ENCODE data around the gene C15orf40. TPM values are rescaled to one million over a fixed set of nuclear protein-coding genes. Genes with fewer than 3 reads are reported as not detected.
A peak's percentile ranks its signal among the peaks of the same experiment; 100 is the strongest.

C15orf40 gene
- total and polyA plus RNA-seq, 2 of the 13 experiments (the other 11 are each of a cell fraction or from before 2014, with no cell fraction given): 24.0 to 26.3 TPM

- Histone ChIP-seq H3K79me2 (ENCODE audit: insufficient read depth, low read length) (no peaks in the 10 kb centered on the region), H3K27ac (ENCODE audit: extremely low read length, insufficient read depth, low read length) (no peak within 1 kb of the TSS), H3K4me1 (ENCODE audit: insufficient read depth, low read length) (peaks cover 22% of the 10 kb centered on the region), H3K4me2 (ENCODE audit: low read depth, low read length) (peak within 1 kb of the TSS; percentile 80), H3K27me3 (ENCODE audit: control insufficient read depth in 1 of 2, insufficient read depth in 2 of 2, low read length in 2 of 2) (peaks cover 4 to 5% of the 10 kb centered on the region in 2 experiments; a peak in 4 of 5 replicates), H3K36me3 (replicated peaks in 1 of 2; ENCODE audit: control insufficient read depth in 1 of 2, insufficient read depth in 2 of 2, low read length in 2 of 2) (no peaks in the 10 kb centered on the region), H4K20me1 (ENCODE audit: insufficient read depth, low read length) (no peaks in the 10 kb centered on the region), H3K4me3 (replicated peaks in 1 of 3; ENCODE audit: insufficient read depth in 1 of 3, low read depth in 2 of 3, low read length in 3 of 3) (peak within 1 kb of the TSS; percentile 70 to 83 (median 78)), H3K9ac (ENCODE audit: insufficient read depth, low read depth, low read length) (peak within 1 kb of the TSS; percentile 59; the same call in 1 of the 2 replicates), H2AFZ (ENCODE audit: low read length) (no peak within 1 kb of the TSS), H3K9me3 (ENCODE audit: low read length) (no peaks in the 10 kb centered on the region)
- in situ Hi-C loops (cut with HindIII; ENCODE audit: extremely low pct_ligation_motif_present, low pct_unique_long_range_greater_than_20kb) (no loop called here), intact Hi-C loops (cut with micrococcal nuclease; ENCODE audit: unreplicated experiment) (loop anchor here (5.0 kb wide), 1 partner anchor 35 kb away; no protein-coding TSS in a partner anchor)
- no peak for FAIRE-seq
- CTCF ChIA-PET (ENCODE audit: low intra/inter-chr PET ratio, low total read pairs): no interaction called here
- peak; percentile 78 for ATAC-seq
- 2% methylated on average over 8 of the region's 119 CpGs for WGBS (ENCODE audit: low lambda C conversion rate)
- BruUV-seq (replicated peaks): no TSS peak
- peak; percentile 10 for DNase-seq (ENCODE audit: low spot score)
- POLR2A ChIA-PET: no interaction called here
- TF ChIP-seq PATZ1 (CRISPR knock-in tag; IDR thresholded peaks at IDR 0.05): peak; percentile 90
- TF ChIP-seq YEATS4 (CRISPR knock-in tag; IDR thresholded peaks at IDR 0.05; ENCODE audit: borderline replicate concordance): 0 out of 2 replicates have a peak, but pooled peaks have one; percentile 41
- TF ChIP-seq ZNF331 (CRISPR knock-in tag; IDR thresholded peaks at IDR 0.05): no peak
- TF ChIP-seq EP300 (IDR thresholded peaks at IDR 0.05; ENCODE audit: low read depth in 2 of 2, low read length in 2 of 2): no peak
- no peak for TF ChIP-seq EP300 (CRISPR knock-in tag; IDR thresholded peaks at IDR 0.05; ENCODE audit: borderline replicate concordance)
- TF ChIP-seq ZNF777 (CRISPR knock-in tag; IDR thresholded peaks at IDR 0.05): peak; percentile 73; the same call in 1 of the 2 replicates
- TF ChIP-seq ZNF678 (CRISPR knock-in tag; IDR thresholded peaks at IDR 0.05): 0 out of 2 replicates have a peak, but pooled peaks have one; percentile 27
- TF ChIP-seq TCF7 (IDR thresholded peaks at IDR 0.05; ENCODE audit: low read depth): no peak
- no peak for TF ChIP-seq FOXJ3 (CRISPR knock-in tag; IDR thresholded peaks at IDR 0.05; ENCODE audit: borderline replicate concordance)
- no peak for TF ChIP-seq HMG20B (CRISPR knock-in tag; conservative IDR thresholded peaks at IDR 0.05)
- TF ChIP-seq ZFP41 (CRISPR knock-in tag; IDR thresholded peaks at IDR 0.05; ENCODE audit: borderline replicate concordance): no peak
- TF ChIP-seq GABPB1 (CRISPR knock-in tag; IDR thresholded peaks at IDR 0.05): peak; percentile 28; the same call in 1 of the 2 replicates
- TF ChIP-seq ZNF839 (CRISPR knock-in tag; IDR thresholded peaks at IDR 0.05; ENCODE audit: borderline replicate concordance): no peak
- TF ChIP-seq PTBP1 (IDR thresholded peaks at IDR 0.05; ENCODE audit: low read depth, low read length, poor library complexity, severe bottlenecking): no peak
- TF ChIP-seq UBTF (CRISPR knock-in tag; IDR thresholded peaks at IDR 0.05): peak; percentile 86
- TF ChIP-seq ZNF317 (CRISPR knock-in tag; IDR thresholded peaks at IDR 0.05): no peak
- peak; percentile 44 for TF ChIP-seq ZFY (CRISPR knock-in tag; IDR thresholded peaks at IDR 0.05)
- peak; percentile 65 for TF ChIP-seq ZNF800 (CRISPR knock-in tag; IDR thresholded peaks at IDR 0.05)
Measured at GRCh38 chr15:82952158-82953081, 59.0 kb downstream of the C15orf40 start, which contains the start of gene HOMER2. HOMER2 (minus strand) TSS chr15:82952720; CDS start chr15:82952535, 185 bp downstream.

All from HepG2 (cell line).